Suprapubic skin (tissue), 4 donors: ENCODE data around the gene SLC6A1. TPM values are rescaled to one million over a fixed set of nuclear protein-coding genes. Genes with fewer than 3 reads are reported as not detected.

Source experiments
- DNase-seq, 2 donors: peaks; one replicate each; pipeline ENCODE4 v3.0.0-alpha.2; 2019; ENCODE audit warnings: low spot score in 2 of 2
- H3K27ac ChIP-seq: fragments of 200-600 bp; sonication (generic); one replicate; pipeline ENCODE4 v1.5.1; 2019
- H3K27me3 ChIP-seq: fragments of 200-600 bp; sonication (generic); one replicate; pipeline ENCODE4 v1.5.1; 2019
- H3K36me3 ChIP-seq: fragments of 200-600 bp; sonication (generic); one replicate; pipeline ENCODE4 v1.5.1; 2019
- H3K4me1 ChIP-seq: fragments of 200-600 bp; sonication (generic); one replicate; pipeline ENCODE4 v1.5.1; 2019
- H3K4me3 ChIP-seq: fragments of 200-600 bp; sonication (generic); one replicate; pipeline ENCODE4 v1.5.1; 2019; ENCODE audit warnings: mild to moderate bottlenecking
- H3K9me3 ChIP-seq: fragments of 200-600 bp; sonication (generic); one replicate; pipeline ENCODE4 v1.5.1; 2019
- CTCF ChIP-seq, 2 donors: fragments of 200-600 bp in 1 of 2; fragments of 450-650 bp in 1 of 2; sonication (generic) in 1 of 2; IDR thresholded peaks; one replicate each; pipeline ENCODE4 v1.5.1; 2016 to 2019; ENCODE audit warnings: antibody characterized with exemption in 2 of 2, mild to moderate bottlenecking in 1 of 2, moderate library complexity in 1 of 2
- EP300 ChIP-seq: sonication (generic); formaldehyde crosslinking; IDR thresholded peaks from one replicate; pipeline ENCODE4 v1.6.1; 2017; ENCODE audit warnings: antibody characterized with exemption
- POLR2A ChIP-seq, 2 donors: fragments of 450-650 bp; IDR thresholded peaks; one replicate each; pipeline ENCODE4 v1.6.1; 2017; ENCODE audit warnings: antibody characterized with exemption in 2 of 2, mild to moderate bottlenecking in 2 of 2, moderate library complexity in 2 of 2
- POLR2AphosphoS5 ChIP-seq, 3 donors: sonication (generic); formaldehyde crosslinking; IDR thresholded peaks; one replicate each; pipeline ENCODE4 v1.6.1; 2017; ENCODE audit warnings: antibody characterized with exemption in 3 of 3
- WGBS: methylation state at CpG from one replicate; pipeline ENCODE4 v1.1.5; 2018; 5-methylcytosine and 5-hydroxymethylcytosine counted together
- total RNA-seq, 4 donors: library from RNA; depleted of rRNA; stranded (reverse); fragments of >200 nt; gene quantifications; one replicate each; pipeline ENCODE4 v1.1.0, GENCODE V29; 2016

Gene SLC6A1
- total RNA-seq, 4 donors from 2014 or later = 0.96 to 13.0 (median 4.3) TPM

GRCh38 chr3:11085093-11085840, 92.7 kb downstream of the SLC6A1 start:
- TF ChIP-seq POLR2AphosphoS5 (IDR thresholded peaks at IDR 0.05) = no peak
- TF ChIP-seq EP300 = no peak
- TF ChIP-seq POLR2A (IDR thresholded peaks at IDR 0.05) = no peak
- no peak for TF ChIP-seq CTCF (IDR thresholded peaks at IDR 0.05)
- H3K27me3 ChIP-seq = no peaks in the 10 kb centered on the region
- H3K4me3 ChIP-seq = no peak overlapping the region
- no peaks in the 10 kb centered on the region for H3K9me3 ChIP-seq
- WGBS = 75% methylated on average over 10 of the region's 10 CpGs
- H3K4me1 ChIP-seq = no peaks in the 10 kb centered on the region
- no peak for DNase-seq
- H3K27ac ChIP-seq = no peak overlapping the region
- H3K36me3 ChIP-seq = no peaks in the 10 kb centered on the region

GRCh38 chr3:11086856-11087255, 94.3 kb downstream of the SLC6A1 start:
- 42% methylated on average over 5 of the region's 5 CpGs for WGBS
- H3K36me3 ChIP-seq = no peaks in the 10 kb centered on the region
- TF ChIP-seq POLR2A (IDR thresholded peaks at IDR 0.05) = no peak
- TF ChIP-seq EP300 = no peak
- TF ChIP-seq CTCF (IDR thresholded peaks at IDR 0.05) = no peak
- TF ChIP-seq POLR2AphosphoS5 (IDR thresholded peaks at IDR 0.05) = no peak
- H3K27ac ChIP-seq = no peak overlapping the region
- H3K27me3 ChIP-seq = no peaks in the 10 kb centered on the region
- peaks cover 7% of the 10 kb centered on the region for H3K4me1 ChIP-seq
- H3K9me3 ChIP-seq = no peaks in the 10 kb centered on the region
- no peak for DNase-seq
- no peak overlapping the region for H3K4me3 ChIP-seq

GRCh38 chr3:11088066-11088465, 95.5 kb downstream of the SLC6A1 start:
- TF ChIP-seq EP300 (no peak), POLR2A (IDR thresholded peaks at IDR 0.05) (no peak), POLR2AphosphoS5 (IDR thresholded peaks at IDR 0.05) (no peak), CTCF (IDR thresholded peaks at IDR 0.05) (no peak)
- no peaks in the 10 kb centered on the region for H3K9me3 ChIP-seq
- WGBS = 78% methylated on average over 3 of the region's 4 CpGs
- H3K4me3 ChIP-seq = no peak overlapping the region
- no peaks in the 10 kb centered on the region for H3K27me3 ChIP-seq
- DNase-seq = no peak
- no peak overlapping the region for H3K27ac ChIP-seq
- peaks cover 12% of the 10 kb centered on the region for H3K4me1 ChIP-seq
- no peaks in the 10 kb centered on the region for H3K36me3 ChIP-seq

GRCh38 chr3:11088831-11089230, 96.3 kb downstream of the SLC6A1 start:
- no peak for DNase-seq
- no peak for TF ChIP-seq CTCF (IDR thresholded peaks at IDR 0.05)
- TF ChIP-seq POLR2A (IDR thresholded peaks at IDR 0.05) = no peak
- TF ChIP-seq POLR2AphosphoS5 (IDR thresholded peaks at IDR 0.05) = no peak
- TF ChIP-seq EP300 = no peak
- no peak overlapping the region for H3K27ac ChIP-seq
- no peaks in the 10 kb centered on the region for H3K9me3 ChIP-seq
- H3K36me3 ChIP-seq = no peaks in the 10 kb centered on the region
- H3K4me1 ChIP-seq = peaks cover 12% of the 10 kb centered on the region
- WGBS = 72% methylated on average over 4 of the region's 4 CpGs
- H3K4me3 ChIP-seq = no peak overlapping the region
- H3K27me3 ChIP-seq = no peaks in the 10 kb centered on the region

Other genes starting within 250 kb of the SLC6A1 start
- gene SLC6A11, start 176.5 kb upstream of the SLC6A1 start, total RNA-seq = 1 to 10 TPM; 4.3 to 7.9 (median 6.2) TPM
- gene HRH1, start 161.7 kb downstream of the SLC6A1 start, total RNA-seq = 10 to 100 TPM; 10.9 to 12.2 (median 11.4) TPM